PFSK-1 (cell line): ENCODE data around the gene HSBP1L1.

ENCODE experiments used
- FOXP2 ChIP-seq: optimal IDR thresholded peaks from 2 replicates; pipeline ENCODE3; 2011; ENCODE audit warnings: borderline replicate concordance, control low read depth, inconsistent platforms; ENCODE audit not compliant: insufficient read depth; ENCODE audit errors: extremely low read length, extremely low read depth
- POLR2AphosphoS5 ChIP-seq: IDR thresholded peaks from 2 replicates; pipeline ENCODE4 v1.6.1; 2012; ENCODE audit warnings: low read depth, mild to moderate bottlenecking, control low read depth, low read length, moderate library complexity
- SIN3A ChIP-seq: IDR thresholded peaks from 2 replicates; pipeline ENCODE4 v1.6.1; 2012; ENCODE audit warnings: mild to moderate bottlenecking, low read length, moderate library complexity, borderline replicate concordance; ENCODE audit not compliant: insufficient read depth
- TAF1 ChIP-seq: IDR thresholded peaks from 2 replicates; pipeline ENCODE4 v1.6.1; 2012; ENCODE audit warnings: low read length, control low read depth, borderline replicate concordance; ENCODE audit not compliant: insufficient read depth
- TF ChIP-seq, protein P1 (sequence below), 2 experiments: IDR thresholded peaks; 2 replicates each; pipeline versions ENCODE4 v1.6.1 to v1.8.0; 2011 to 2012; ENCODE audit warnings: low read depth in 2 of 2, low read length in 2 of 2, control low read depth in 1 of 2, inconsistent platforms in 1 of 2, mild to moderate bottlenecking in 1 of 2, moderate library complexity in 1 of 2; ENCODE audit not compliant: insufficient read depth in 1 of 2

HSBP1L1 gene

DNA sequence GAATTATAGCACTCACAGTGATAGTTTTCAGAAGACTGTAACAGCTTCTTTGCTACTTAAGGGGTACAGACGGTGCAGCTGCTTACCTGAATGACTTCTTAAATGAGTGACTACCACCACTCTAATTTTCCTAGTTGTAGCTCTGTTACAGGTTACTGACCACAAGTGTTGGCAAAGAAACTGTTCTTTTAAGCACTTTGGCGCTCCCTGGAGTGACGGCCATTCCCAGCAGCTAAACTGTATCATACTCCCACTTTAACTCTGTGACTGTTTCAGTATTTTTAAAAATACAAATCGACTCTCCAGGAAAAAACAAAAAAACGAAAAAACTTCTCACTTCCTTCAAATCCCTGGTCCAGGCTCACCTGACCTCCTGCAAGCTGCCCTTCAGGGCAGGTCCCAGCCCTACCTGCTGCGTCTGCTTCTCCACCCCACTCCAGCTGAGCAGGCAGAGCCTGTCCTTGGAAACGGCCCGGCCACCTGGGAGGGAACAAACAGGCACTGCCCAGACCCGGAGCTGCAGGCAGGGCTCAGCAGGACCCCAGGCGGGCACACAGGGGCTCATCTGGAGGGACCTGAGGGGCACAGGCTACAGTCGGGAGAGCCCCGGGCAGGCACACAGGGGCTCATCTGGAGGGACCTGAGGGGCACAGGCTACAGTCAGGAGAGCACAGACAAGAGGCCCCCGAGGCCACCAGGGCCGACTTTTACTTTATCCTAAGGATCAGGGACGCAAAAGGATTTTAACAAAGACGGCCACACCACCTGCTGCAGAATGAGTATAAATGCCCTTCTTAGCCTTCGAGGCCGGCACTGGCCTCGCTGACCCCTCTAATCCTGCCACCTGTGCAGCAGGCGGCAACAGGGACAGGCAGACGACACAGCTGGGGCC is 37.5 kb upstream of the HSBP1L1 start:
- TF ChIP-seq TAF1 (no peak), SIN3A (no peak), FOXP2 (no peak), POLR2AphosphoS5 (no peak)
- TF ChIP-seq, protein P1, sequence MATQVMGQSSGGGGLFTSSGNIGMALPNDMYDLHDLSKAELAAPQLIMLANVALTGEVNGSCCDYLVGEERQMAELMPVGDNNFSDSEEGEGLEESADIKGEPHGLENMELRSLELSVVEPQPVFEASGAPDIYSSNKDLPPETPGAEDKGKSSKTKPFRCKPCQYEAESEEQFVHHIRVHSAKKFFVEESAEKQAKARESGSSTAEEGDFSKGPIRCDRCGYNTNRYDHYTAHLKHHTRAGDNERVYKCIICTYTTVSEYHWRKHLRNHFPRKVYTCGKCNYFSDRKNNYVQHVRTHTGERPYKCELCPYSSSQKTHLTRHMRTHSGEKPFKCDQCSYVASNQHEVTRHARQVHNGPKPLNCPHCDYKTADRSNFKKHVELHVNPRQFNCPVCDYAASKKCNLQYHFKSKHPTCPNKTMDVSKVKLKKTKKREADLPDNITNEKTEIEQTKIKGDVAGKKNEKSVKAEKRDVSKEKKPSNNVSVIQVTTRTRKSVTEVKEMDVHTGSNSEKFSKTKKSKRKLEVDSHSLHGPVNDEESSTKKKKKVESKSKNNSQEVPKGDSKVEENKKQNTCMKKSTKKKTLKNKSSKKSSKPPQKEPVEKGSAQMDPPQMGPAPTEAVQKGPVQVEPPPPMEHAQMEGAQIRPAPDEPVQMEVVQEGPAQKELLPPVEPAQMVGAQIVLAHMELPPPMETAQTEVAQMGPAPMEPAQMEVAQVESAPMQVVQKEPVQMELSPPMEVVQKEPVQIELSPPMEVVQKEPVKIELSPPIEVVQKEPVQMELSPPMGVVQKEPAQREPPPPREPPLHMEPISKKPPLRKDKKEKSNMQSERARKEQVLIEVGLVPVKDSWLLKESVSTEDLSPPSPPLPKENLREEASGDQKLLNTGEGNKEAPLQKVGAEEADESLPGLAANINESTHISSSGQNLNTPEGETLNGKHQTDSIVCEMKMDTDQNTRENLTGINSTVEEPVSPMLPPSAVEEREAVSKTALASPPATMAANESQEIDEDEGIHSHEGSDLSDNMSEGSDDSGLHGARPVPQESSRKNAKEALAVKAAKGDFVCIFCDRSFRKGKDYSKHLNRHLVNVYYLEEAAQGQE (IDR thresholded peaks at IDR 0.05; ENCODE audit: insufficient read depth in 1 of 2, low read depth in 2 of 2, low read length in 2 of 2): no peak

GRCh38 chr18:79927607-79928562 is 36.6 kb upstream of the HSBP1L1 start:
- TF ChIP-seq POLR2AphosphoS5 (no peak), TAF1 (no peak), FOXP2 (no peak)

DNA sequence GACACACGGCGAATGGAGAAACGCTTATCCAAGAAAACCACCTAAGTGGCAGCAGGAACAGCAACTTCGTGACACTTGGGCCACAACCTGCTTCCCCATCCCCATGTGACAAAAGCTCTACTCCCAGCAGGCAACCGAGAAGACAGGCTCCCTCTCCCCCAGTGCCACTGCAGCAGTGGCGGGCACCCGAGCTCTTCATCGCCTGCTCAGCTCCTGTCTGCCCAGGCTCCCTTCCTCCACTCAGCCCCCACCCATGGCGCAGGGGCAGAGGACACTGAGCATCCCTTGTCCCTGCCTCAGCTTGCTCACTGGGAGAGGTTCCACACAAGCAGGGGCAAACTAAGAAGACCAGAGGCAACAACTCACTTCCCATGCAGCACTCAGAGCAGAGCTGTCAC is 35.9 kb upstream of the HSBP1L1 start:
- TF ChIP-seq POLR2AphosphoS5 (no peak), FOXP2 (no peak), TAF1 (no peak), SIN3A (no peak)
- TF ChIP-seq, protein P1 (IDR thresholded peaks at IDR 0.05; ENCODE audit: insufficient read depth in 1 of 2, low read depth in 2 of 2, low read length in 2 of 2): no peak

DNA sequence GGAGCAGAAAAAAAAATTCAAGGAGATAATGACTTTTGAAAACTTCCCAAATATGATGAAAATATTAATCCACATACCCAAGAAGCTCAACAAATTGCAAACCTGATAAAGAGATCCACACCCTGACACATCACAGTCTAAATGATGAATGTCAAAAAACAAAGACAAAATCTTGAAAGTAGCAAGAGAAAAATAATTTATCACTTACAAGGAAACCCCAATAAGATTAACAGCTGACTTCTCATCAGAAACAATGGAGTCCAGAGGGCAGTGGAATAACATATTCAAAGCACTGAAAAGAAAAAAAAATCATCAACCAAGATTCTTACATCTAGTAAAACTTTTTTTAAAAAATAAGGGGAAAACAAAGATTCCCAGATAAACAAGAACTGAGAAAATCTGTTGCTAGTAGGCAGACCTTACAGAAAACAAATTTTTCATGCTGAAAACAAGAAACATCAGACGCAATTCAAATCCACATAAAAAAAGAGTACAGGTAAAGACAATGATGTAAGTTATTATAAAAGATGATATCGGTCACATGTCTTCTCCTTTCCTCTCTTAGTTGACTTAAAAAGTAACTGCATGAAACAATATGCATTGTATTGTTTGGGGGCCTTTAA is 34.3 kb upstream of the HSBP1L1 start:
- no peak for TF ChIP-seq SIN3A
- no peak for TF ChIP-seq FOXP2
- TF ChIP-seq POLR2AphosphoS5: no peak
- TF ChIP-seq, protein P1 (IDR thresholded peaks at IDR 0.05; ENCODE audit: insufficient read depth in 1 of 2, low read depth in 2 of 2, low read length in 2 of 2): no peak
- TF ChIP-seq TAF1: no peak

DNA sequence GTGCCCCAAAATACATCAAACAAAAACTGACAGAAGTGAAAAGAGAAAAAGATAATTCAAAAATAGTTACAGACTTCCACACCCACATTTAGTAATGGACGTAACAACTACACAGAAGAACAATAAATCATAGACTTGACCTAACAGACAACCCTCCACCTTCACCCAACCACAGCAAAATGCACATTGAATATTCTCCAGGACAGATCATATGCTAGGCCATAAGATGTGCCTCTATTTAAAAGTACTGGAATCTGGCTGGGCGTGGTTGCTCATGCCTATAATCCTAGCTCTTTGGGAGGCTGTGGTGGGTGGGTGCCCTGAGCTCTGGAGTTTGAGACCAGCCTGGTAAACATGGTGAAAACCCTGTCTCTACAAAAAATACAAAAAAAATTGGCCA is 33.0 kb upstream of the HSBP1L1 start:
- no peak for TF ChIP-seq TAF1
- TF ChIP-seq SIN3A: no peak
- TF ChIP-seq POLR2AphosphoS5: no peak
- no peak for TF ChIP-seq FOXP2
- TF ChIP-seq, protein P1 (IDR thresholded peaks at IDR 0.05; ENCODE audit: insufficient read depth in 1 of 2, low read depth in 2 of 2, low read length in 2 of 2): no peak
